Measurements from ENCODE around the gene MAP4K2. TPM values are rescaled to one million over a fixed set of nuclear protein-coding genes. Genes with fewer than 3 reads are reported as not detected.

MAP4K2 gene
- total RNA-seq, 5 donors from 2014 or later (not counting 1 experiment from before 2014, with no cell fraction given) = 80.9 to 131 (median 102) TPM

DNA sequence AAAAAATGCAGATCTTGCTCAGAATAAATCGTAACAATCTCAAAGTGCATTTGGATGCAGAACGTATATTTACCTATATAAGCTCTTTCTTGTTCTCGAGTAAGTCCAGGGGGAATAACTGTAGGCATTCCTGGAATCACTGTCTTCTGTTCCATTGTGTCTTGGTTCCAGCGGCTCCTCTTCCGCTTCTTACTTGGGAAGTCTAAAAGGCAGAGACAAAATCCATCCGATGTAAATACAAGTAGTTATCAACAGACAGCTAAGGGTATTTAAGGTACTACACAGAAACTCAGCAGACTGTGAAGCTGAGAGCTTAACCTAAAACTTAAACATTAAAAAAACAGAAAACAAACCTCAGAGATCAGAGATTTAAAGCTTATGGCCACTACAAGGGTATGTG, 26.6 kb downstream of the MAP4K2 start:
- H3K4me1 ChIP-seq (ENCODE audit: control insufficient read depth in 1 of 2, extremely low read depth in 1 of 2, insufficient read depth in 2 of 2, low read length in 2 of 2) = peaks cover 59 to 62% of the 10 kb centered on the region in 2 experiments
- DNase-seq = no peak
- H3K36me3 ChIP-seq (ENCODE audit: control insufficient read depth in 2 of 2, extremely low read depth in 1 of 2, insufficient read depth in 1 of 2, low read length in 1 of 2) = peaks cover 15 to 60% of the 10 kb centered on the region in 2 donors
- ChIA-PET CTCF (interaction anchor here (0.7 to 1.4 kb wide), 4 partner anchors 10 to 1095 kb away, joined by 3 to 6 read pairs (median 4); no protein-coding TSS in a partner anchor), POLR2A (interaction anchor here (0.8 to 2.1 kb wide), 4 partner anchors 8 to 15 kb away, joined by 4 to 11 read pairs (median 6); no protein-coding TSS in a partner anchor)
- no peaks in the 10 kb centered on the region for H3K9me3 ChIP-seq
- ATAC-seq (replicated peaks in 1 of 4) = no peak
- peaks cover 81 to 85% (median 82%) of the 10 kb centered on the region in 3 donors for H3K4me1 Mint-ChIP-seq
- no peaks in the 10 kb centered on the region for H3K27me3 ChIP-seq (replicated peaks in 1 of 2; ENCODE audit: control insufficient read depth in 2 of 2, extremely low read depth in 1 of 2, insufficient read depth in 2 of 2, low read length in 1 of 2)
- peak overlapping the region; percentile 85 to 93 (median 91) for H3K4me3 Mint-ChIP-seq
- no peaks in the 10 kb centered on the region for H3K9me3 Mint-ChIP-seq
- WGBS (ENCODE audit: insufficient coverage) = 80% methylated on average over 1 of the region's 6 CpGs
- peak overlapping the region; percentile 66 to 93 for H3K4me3 ChIP-seq (ENCODE audit: control insufficient read depth in 1 of 2, extremely low read depth in 1 of 2, low read length in 1 of 2)
- H3K27ac Mint-ChIP-seq = peak overlapping the region; percentile 92 to 93
- no peaks in the 10 kb centered on the region for H3K27me3 Mint-ChIP-seq
- peaks cover 58% of the 10 kb centered on the region for H3K36me3 Mint-ChIP-seq
- H3K27ac ChIP-seq (ENCODE audit: low read length) = peak overlapping the region; percentile 69

DNA sequence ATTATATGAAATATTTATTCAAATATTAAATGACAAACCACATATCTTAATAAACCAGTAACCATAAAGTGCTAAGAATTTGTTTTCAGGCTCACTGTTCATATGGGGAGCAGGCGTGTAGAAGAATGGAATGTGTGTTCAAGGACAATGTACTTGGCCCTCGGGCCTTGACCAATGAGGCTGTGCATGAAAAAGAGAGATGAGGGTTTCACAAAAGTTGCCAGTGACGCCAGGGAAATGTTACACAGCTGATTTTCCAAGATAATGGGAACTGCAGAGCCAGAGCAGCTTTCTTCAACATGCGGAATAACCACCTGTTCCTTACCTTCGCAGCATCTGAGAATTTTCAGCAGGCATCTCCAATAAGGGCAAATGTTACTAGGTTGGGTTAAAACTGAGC, 28.9 kb downstream of the MAP4K2 start:
- H3K4me3 Mint-ChIP-seq = peak overlapping the region; percentile 31 to 93 (median 91)
- ATAC-seq (replicated peaks in 1 of 4) (no peak), DNase-seq (no peak)
- Histone ChIP-seq H3K4me3 (ENCODE audit: control insufficient read depth in 1 of 2, extremely low read depth in 1 of 2, low read length in 1 of 2) (no peak overlapping the region), H3K9me3 (no peaks in the 10 kb centered on the region), H3K27me3 (replicated peaks in 1 of 2; ENCODE audit: control insufficient read depth in 2 of 2, extremely low read depth in 1 of 2, insufficient read depth in 2 of 2, low read length in 1 of 2) (no peaks in the 10 kb centered on the region), H3K4me1 (ENCODE audit: control insufficient read depth in 1 of 2, extremely low read depth in 1 of 2, insufficient read depth in 2 of 2, low read length in 2 of 2) (peaks cover 50 to 66% of the 10 kb centered on the region in 2 experiments), H3K36me3 (ENCODE audit: control insufficient read depth in 2 of 2, extremely low read depth in 1 of 2, insufficient read depth in 1 of 2, low read length in 1 of 2) (peaks cover 15 to 83% of the 10 kb centered on the region in 2 donors), H3K27ac (ENCODE audit: low read length) (no peak overlapping the region)
- H3K27me3 Mint-ChIP-seq = no peaks in the 10 kb centered on the region
- peaks cover 79% of the 10 kb centered on the region for H3K36me3 Mint-ChIP-seq
- H3K27ac Mint-ChIP-seq = peak overlapping the region in 1 of 2 donors; percentile 71
- peaks cover 82 to 84% (median 83%) of the 10 kb centered on the region in 3 donors for H3K4me1 Mint-ChIP-seq
- no peaks in the 10 kb centered on the region for H3K9me3 Mint-ChIP-seq
- ChIA-PET CTCF (interaction anchor here in 1 of 2 donors (1.1 to 1.5 kb wide), 3 partner anchors 12 to 30 kb away, joined by 3 to 5 read pairs (median 3); partner anchors contain the start of gene RASGRP2), POLR2A (interaction anchor here in 1 of 2 donors (0.7 to 2.2 kb wide), 2 partner anchors 11 to 36 kb away, joined by 7 to 15 read pairs; no protein-coding TSS in a partner anchor)
- 94% methylated on average over 2 of the region's 5 CpGs for WGBS (ENCODE audit: insufficient coverage)

DNA sequence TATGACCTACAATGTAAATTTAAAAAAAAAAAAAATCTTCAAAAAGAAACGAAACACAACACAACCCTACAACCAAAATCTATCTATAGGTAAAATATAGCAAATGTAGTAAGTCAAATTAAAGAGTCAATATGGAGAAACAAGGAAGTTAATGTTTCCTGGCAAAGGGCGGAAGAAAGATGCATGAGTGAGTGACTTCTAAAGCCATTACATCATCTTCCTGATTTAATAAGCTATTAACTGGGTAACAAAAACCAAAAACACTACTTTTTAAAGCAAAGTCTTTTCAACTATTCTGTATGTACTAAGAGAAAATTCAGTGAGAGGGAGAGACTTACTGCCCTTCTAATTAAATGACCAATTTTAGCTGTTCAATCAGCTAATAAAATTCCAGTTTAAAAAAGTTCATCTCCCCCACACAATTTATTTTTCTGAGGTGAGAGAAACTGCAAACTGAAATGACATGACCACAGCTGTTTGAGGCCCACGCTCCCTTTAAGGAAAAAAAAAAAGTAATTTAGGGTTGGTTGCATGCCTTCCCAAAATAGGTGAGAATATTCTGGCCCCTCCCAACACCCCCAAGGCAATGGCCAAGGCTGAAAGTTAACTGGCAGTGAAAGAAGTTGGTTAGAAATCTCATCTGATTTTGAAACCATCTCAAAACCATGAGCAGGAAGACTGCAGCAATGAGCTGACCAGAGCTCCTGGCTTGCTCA, 30.6 kb downstream of the MAP4K2 start:
- ChIA-PET POLR2A (interaction anchor here (0.7 to 2.2 kb wide), 5 partner anchors 9 to 339 kb away, joined by 3 to 15 read pairs (median 3); no protein-coding TSS in a partner anchor), CTCF (interaction anchor here (0.7 to 2.3 kb wide), 6 partner anchors 9 to 1348 kb away, joined by 3 to 9 read pairs (median 4); partner anchors contain the start of gene RASGRP2 (in 1 of the 2))
- no CpG with 5 or more reads among the region's 3 CpGs for WGBS (ENCODE audit: insufficient coverage)
- H3K36me3 ChIP-seq (ENCODE audit: control insufficient read depth in 2 of 2, extremely low read depth in 1 of 2, insufficient read depth in 1 of 2, low read length in 1 of 2) = peaks cover 15 to 99% of the 10 kb centered on the region in 2 donors
- H3K27ac ChIP-seq (ENCODE audit: low read length) = peak overlapping the region; percentile 37
- Mint-ChIP-seq H3K27ac (peak overlapping the region; percentile 66 to 84), H3K27me3 (no peaks in the 10 kb centered on the region), H3K36me3 (peaks cover 95% of the 10 kb centered on the region), H3K9me3 (no peaks in the 10 kb centered on the region), H3K4me3 (peak overlapping the region; percentile 39 to 93 (median 41)), H3K4me1 (peaks cover 94 to 97% (median 97%) of the 10 kb centered on the region in 3 donors)
- no peak overlapping the region for H3K4me3 ChIP-seq (ENCODE audit: control insufficient read depth in 1 of 2, extremely low read depth in 1 of 2, low read length in 1 of 2)
- no peak for ATAC-seq (replicated peaks in 1 of 4)
- no peaks in the 10 kb centered on the region for H3K27me3 ChIP-seq (replicated peaks in 1 of 2; ENCODE audit: control insufficient read depth in 2 of 2, extremely low read depth in 1 of 2, insufficient read depth in 2 of 2, low read length in 1 of 2)
- no peak for DNase-seq
- peaks cover 63 to 80% of the 10 kb centered on the region in 2 experiments for H3K4me1 ChIP-seq (ENCODE audit: control insufficient read depth in 1 of 2, extremely low read depth in 1 of 2, insufficient read depth in 2 of 2, low read length in 2 of 2)
- H3K9me3 ChIP-seq = no peaks in the 10 kb centered on the region

DNA sequence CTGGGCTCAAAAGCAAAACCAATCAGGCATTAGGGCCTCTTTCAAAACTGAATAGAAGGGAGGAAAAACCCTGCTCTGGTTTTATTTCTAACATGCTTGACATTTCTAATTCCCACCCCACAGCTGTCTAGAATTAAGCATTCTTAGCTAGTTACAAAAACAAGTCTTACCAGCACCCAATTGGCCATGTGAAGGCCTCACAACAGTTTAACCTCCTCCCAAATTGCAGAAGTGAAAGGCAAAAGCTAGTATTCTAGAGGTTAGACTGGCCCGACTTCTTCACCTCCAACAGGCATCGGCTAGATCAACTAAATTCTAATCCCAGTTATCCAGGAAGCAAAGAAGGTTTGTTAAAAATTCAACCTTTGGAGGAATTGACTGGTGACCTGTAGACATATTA, 31.2 kb downstream of the MAP4K2 start:
- no peaks in the 10 kb centered on the region for H3K27me3 ChIP-seq (replicated peaks in 1 of 2; ENCODE audit: control insufficient read depth in 2 of 2, extremely low read depth in 1 of 2, insufficient read depth in 2 of 2, low read length in 1 of 2)
- peak overlapping the region; percentile 37 for H3K27ac ChIP-seq (ENCODE audit: low read length)
- H3K9me3 Mint-ChIP-seq = no peaks in the 10 kb centered on the region
- ChIA-PET POLR2A (interaction anchor here (0.5 to 2.2 kb wide), 7 partner anchors 8 to 339 kb away, joined by 3 to 15 read pairs (median 3); no protein-coding TSS in a partner anchor), CTCF (interaction anchor here in 1 of 2 donors (0.7 to 2.3 kb wide), 4 partner anchors 8 to 1349 kb away, joined by 3 to 9 read pairs (median 4); no protein-coding TSS in a partner anchor)
- no CpG with 5 or more reads among the region's 2 CpGs for WGBS (ENCODE audit: insufficient coverage)
- H3K9me3 ChIP-seq = no peaks in the 10 kb centered on the region
- peaks cover 89% of the 10 kb centered on the region for H3K36me3 Mint-ChIP-seq
- ATAC-seq (replicated peaks in 1 of 4) (no peak), DNase-seq (no peak)
- no peaks in the 10 kb centered on the region for H3K27me3 Mint-ChIP-seq
- H3K27ac Mint-ChIP-seq = peak overlapping the region; percentile 66 to 84
- H3K4me3 Mint-ChIP-seq = peak overlapping the region; percentile 39 to 93 (median 41)
- no peak overlapping the region for H3K4me3 ChIP-seq (ENCODE audit: control insufficient read depth in 1 of 2, extremely low read depth in 1 of 2, low read length in 1 of 2)
- peaks cover 94 to 97% (median 97%) of the 10 kb centered on the region in 3 donors for H3K4me1 Mint-ChIP-seq
- peaks cover 15 to 99% of the 10 kb centered on the region in 2 donors for H3K36me3 ChIP-seq (ENCODE audit: control insufficient read depth in 2 of 2, extremely low read depth in 1 of 2, insufficient read depth in 1 of 2, low read length in 1 of 2)
- peaks cover 65 to 80% of the 10 kb centered on the region in 2 experiments for H3K4me1 ChIP-seq (ENCODE audit: control insufficient read depth in 1 of 2, extremely low read depth in 1 of 2, insufficient read depth in 2 of 2, low read length in 2 of 2)

DNA sequence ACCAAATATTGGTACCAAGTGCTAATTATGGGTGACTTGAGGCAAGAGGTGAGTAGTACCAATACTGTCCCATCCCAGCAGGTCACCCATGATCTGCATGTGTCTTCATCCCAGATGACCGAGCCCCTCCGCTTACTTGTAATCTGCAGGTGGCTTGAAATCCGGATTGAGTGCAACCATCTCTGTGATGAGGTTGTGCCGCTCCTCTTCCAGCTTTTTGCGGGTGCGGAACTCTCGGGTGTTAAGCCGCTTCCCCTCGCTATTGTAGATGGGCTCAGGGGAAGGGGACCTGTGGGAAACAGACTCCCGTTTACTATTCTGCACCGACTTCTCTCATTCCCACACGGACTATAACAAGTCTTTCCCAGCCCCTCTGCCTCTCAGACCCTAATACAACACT, 32.9 kb downstream of the MAP4K2 start:
- Mint-ChIP-seq H3K4me3 (no peak overlapping the region), H3K27ac (peak overlapping the region; percentile 56 to 73), H3K4me1 (peaks cover 90 to 93% (median 92%) of the 10 kb centered on the region in 3 donors), H3K36me3 (peaks cover 82% of the 10 kb centered on the region), H3K9me3 (no peaks in the 10 kb centered on the region), H3K27me3 (no peaks in the 10 kb centered on the region)
- Histone ChIP-seq H3K27ac (ENCODE audit: low read length) (peak overlapping the region; percentile 17), H3K4me3 (ENCODE audit: control insufficient read depth in 1 of 2, extremely low read depth in 1 of 2, low read length in 1 of 2) (no peak overlapping the region), H3K27me3 (replicated peaks in 1 of 2; ENCODE audit: control insufficient read depth in 2 of 2, extremely low read depth in 1 of 2, insufficient read depth in 2 of 2, low read length in 1 of 2) (no peaks in the 10 kb centered on the region), H3K9me3 (no peaks in the 10 kb centered on the region), H3K4me1 (ENCODE audit: control insufficient read depth in 1 of 2, extremely low read depth in 1 of 2, insufficient read depth in 2 of 2, low read length in 2 of 2) (peaks cover 55 to 84% of the 10 kb centered on the region in 2 experiments), H3K36me3 (ENCODE audit: control insufficient read depth in 2 of 2, extremely low read depth in 1 of 2, insufficient read depth in 1 of 2, low read length in 1 of 2) (peaks cover 10 to 98% of the 10 kb centered on the region in 2 donors)
- CTCF ChIA-PET = interaction anchor here in 1 of 2 donors (1.0 kb wide), 1 partner anchor 26 kb away, joined by 4 read pairs; the partner anchor contains the start of gene RASGRP2
- POLR2A ChIA-PET = no interaction called here
- no peak for ATAC-seq (replicated peaks in 1 of 4)
- 100% methylated on average over 5 of the region's 12 CpGs for WGBS (ENCODE audit: insufficient coverage)
- no peak for DNase-seq

DNA sequence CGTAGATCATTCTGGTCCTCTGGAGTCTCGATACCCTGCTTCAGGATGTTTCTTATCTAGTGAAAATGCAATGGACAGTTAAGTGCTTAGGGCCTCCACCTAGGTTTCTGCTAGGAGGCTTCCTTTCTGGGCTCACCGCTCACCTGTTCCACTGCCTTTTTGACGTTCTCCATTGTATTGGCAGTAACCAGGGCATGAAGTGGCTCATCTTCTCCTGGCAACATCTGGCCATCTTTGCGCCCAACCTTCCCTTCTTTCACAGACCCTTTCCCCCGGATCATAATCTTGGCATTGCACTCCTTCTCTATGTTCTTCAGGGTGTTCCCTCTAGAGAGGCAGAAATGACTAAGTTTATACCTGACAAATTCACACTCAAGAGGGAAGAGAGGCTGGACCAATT, 33.7 kb downstream of the MAP4K2 start:
- no peaks in the 10 kb centered on the region for H3K27me3 ChIP-seq (replicated peaks in 1 of 2; ENCODE audit: control insufficient read depth in 2 of 2, extremely low read depth in 1 of 2, insufficient read depth in 2 of 2, low read length in 1 of 2)
- ATAC-seq (replicated peaks in 1 of 4) = no peak
- H3K36me3 ChIP-seq (ENCODE audit: control insufficient read depth in 2 of 2, extremely low read depth in 1 of 2, insufficient read depth in 1 of 2, low read length in 1 of 2) = peaks cover 8 to 97% of the 10 kb centered on the region in 2 donors
- ChIA-PET POLR2A (interaction anchor here in 1 of 2 donors (1.0 kb wide), 1 partner anchor 10 kb away, joined by 3 read pairs; no protein-coding TSS in a partner anchor), CTCF (no interaction called here)
- Mint-ChIP-seq H3K9me3 (no peaks in the 10 kb centered on the region), H3K4me3 (peak overlapping the region in 2 of 3 donors; percentile 10 to 29), H3K4me1 (peaks cover 90 to 93% (median 92%) of the 10 kb centered on the region in 3 donors), H3K36me3 (peaks cover 84% of the 10 kb centered on the region), H3K27me3 (no peaks in the 10 kb centered on the region), H3K27ac (peak overlapping the region; percentile 93 to 94)
- H3K4me3 ChIP-seq (ENCODE audit: control insufficient read depth in 1 of 2, extremely low read depth in 1 of 2, low read length in 1 of 2) = no peak overlapping the region
- H3K9me3 ChIP-seq = no peaks in the 10 kb centered on the region
- H3K27ac ChIP-seq (ENCODE audit: low read length) = peak overlapping the region; percentile 17
- no peak for DNase-seq
- H3K4me1 ChIP-seq (ENCODE audit: control insufficient read depth in 1 of 2, extremely low read depth in 1 of 2, insufficient read depth in 2 of 2, low read length in 2 of 2) = peaks cover 59 to 85% of the 10 kb centered on the region in 2 experiments
- WGBS (ENCODE audit: insufficient coverage) = 96% methylated on average over 4 of the region's 6 CpGs

All from T-cell (primary cell).